Measurements from ENCODE around the gene TNFSF11. TPM values are rescaled to one million over a fixed set of nuclear protein-coding genes. Genes with fewer than 3 reads are reported as not detected.

Gene TNFSF11
- total and polyA plus RNA-seq, 4 donors = 0.25 to 1.3 (median 0.25) TPM

- WGBS = 86% methylated on average over 2 of the region's 2 CpGs
- TF ChIP-seq CTCF (IDR thresholded peaks at IDR 0.05; ENCODE audit: low read depth, low read length, missing input control) (no peak), RXRA (IDR thresholded peaks at IDR 0.05) (no peak), TAF1 (conservative IDR thresholded peaks at IDR 0.05) (no peak), FOXA2 (IDR thresholded peaks at IDR 0.05) (no peak)
- no peak overlapping the region for H3K27ac ChIP-seq (ENCODE audit: low read depth in 1 of 2, low read length in 2 of 2)
Observed at GRCh38 chr13:42603571-42603970, 29.6 kb downstream of the TNFSF11 start.

GRCh38 chr13:42607546-42607945, 33.6 kb downstream of the TNFSF11 start:
- H3K27me3 ChIP-seq (ENCODE audit: control insufficient read depth in 4 of 4, insufficient read depth in 4 of 4, low read length in 3 of 4) = no peaks in the 10 kb centered on the region
- no peak overlapping the region for H3K4me3 ChIP-seq (ENCODE audit: low read depth in 1 of 3, low read length in 3 of 3)
- no peaks in the 10 kb centered on the region for H3K9me3 ChIP-seq (ENCODE audit: control insufficient read depth in 4 of 4, low read length in 3 of 4)
- no peak overlapping the region for H3K27ac ChIP-seq (ENCODE audit: low read depth in 1 of 2, low read length in 2 of 2)
- H3K9ac ChIP-seq (ENCODE audit: low read depth in 1 of 2, low read length in 2 of 2) = no peak overlapping the region
- WGBS = 92% methylated on average over 2 of the region's 2 CpGs
- no peaks in the 10 kb centered on the region for H3K4me1 ChIP-seq (ENCODE audit: control insufficient read depth in 4 of 4, insufficient read depth in 4 of 4, low read length in 3 of 4)
- no peak for TF ChIP-seq FOXA1 (IDR thresholded peaks at IDR 0.05)
- no peak for TF ChIP-seq EGR1 (IDR thresholded peaks at IDR 0.05; ENCODE audit: low read depth in 2 of 2)
- no peak for TF ChIP-seq FOXA2 (IDR thresholded peaks at IDR 0.05)
- TF ChIP-seq CTCF (IDR thresholded peaks at IDR 0.05; ENCODE audit: low read depth, low read length, missing input control) = no peak
- TF ChIP-seq RAD21 (IDR thresholded peaks at IDR 0.05) = no peak
- TF ChIP-seq SP1 (IDR thresholded peaks at IDR 0.05) = no peak
- no peak for TF ChIP-seq JUND (IDR thresholded peaks at IDR 0.05)
- TF ChIP-seq HNF4G (IDR thresholded peaks at IDR 0.05) = no peak
- no peak for TF ChIP-seq ZBTB33 (IDR thresholded peaks at IDR 0.05)
- TF ChIP-seq TAF1 (conservative IDR thresholded peaks at IDR 0.05) = no peak
- no peak for TF ChIP-seq REST (IDR thresholded peaks at IDR 0.05)
- TF ChIP-seq RXRA (IDR thresholded peaks at IDR 0.05) = no peak
- no peak for TF ChIP-seq HNF4A (conservative IDR thresholded peaks at IDR 0.05)
- TF ChIP-seq GABPA (IDR thresholded peaks at IDR 0.05 in 1 of 2, conservative IDR thresholded peaks at IDR 0.05 in 1 of 2) = no peak
- TF ChIP-seq, protein P1, sequence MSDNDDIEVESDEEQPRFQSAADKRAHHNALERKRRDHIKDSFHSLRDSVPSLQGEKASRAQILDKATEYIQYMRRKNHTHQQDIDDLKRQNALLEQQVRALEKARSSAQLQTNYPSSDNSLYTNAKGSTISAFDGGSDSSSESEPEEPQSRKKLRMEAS (IDR thresholded peaks at IDR 0.05) = no peak
- no peak for TF ChIP-seq NR2F2 (IDR thresholded peaks at IDR 0.05)
- TF ChIP-seq, protein P2, sequence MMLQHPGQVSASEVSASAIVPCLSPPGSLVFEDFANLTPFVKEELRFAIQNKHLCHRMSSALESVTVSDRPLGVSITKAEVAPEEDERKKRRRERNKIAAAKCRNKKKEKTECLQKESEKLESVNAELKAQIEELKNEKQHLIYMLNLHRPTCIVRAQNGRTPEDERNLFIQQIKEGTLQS (IDR thresholded peaks at IDR 0.05) = no peak
- no peak for TF ChIP-seq YY1 (IDR thresholded peaks at IDR 0.05)
- H3K36me3 ChIP-seq (ENCODE audit: control insufficient read depth in 4 of 4, insufficient read depth in 3 of 4, low read depth in 1 of 4, low read length in 3 of 4) = no peaks in the 10 kb centered on the region
- no peak for DNase-seq (ENCODE audit: low spot score)

More at GRCh38 chr13:42603571-42603970, 29.6 kb downstream of the TNFSF11 start:
- Histone ChIP-seq H3K36me3 (ENCODE audit: control insufficient read depth in 4 of 4, insufficient read depth in 3 of 4, low read depth in 1 of 4, low read length in 3 of 4) (no peaks in the 10 kb centered on the region), H3K4me1 (ENCODE audit: control insufficient read depth in 4 of 4, insufficient read depth in 4 of 4, low read length in 3 of 4) (peaks cover 0 to 2% (median 0%) of the 10 kb centered on the region in 4 donors), H3K9ac (ENCODE audit: low read depth in 1 of 2, low read length in 2 of 2) (no peak overlapping the region), H3K27me3 (ENCODE audit: control insufficient read depth in 4 of 4, insufficient read depth in 4 of 4, low read length in 3 of 4) (no peaks in the 10 kb centered on the region), H3K4me3 (ENCODE audit: low read depth in 1 of 3, low read length in 3 of 3) (no peak overlapping the region), H3K9me3 (ENCODE audit: control insufficient read depth in 4 of 4, low read length in 3 of 4) (no peaks in the 10 kb centered on the region)
- DNase-seq (ENCODE audit: low spot score) = no peak
